ENCODE results near the gene RASA4B.
"Not testable (repeated sequence)": the region's sequence is repeated elsewhere in the genome, so short reads cannot be mapped to it uniquely, and the experiment has no call there.

- TF ChIP-seq, protein P1, sequence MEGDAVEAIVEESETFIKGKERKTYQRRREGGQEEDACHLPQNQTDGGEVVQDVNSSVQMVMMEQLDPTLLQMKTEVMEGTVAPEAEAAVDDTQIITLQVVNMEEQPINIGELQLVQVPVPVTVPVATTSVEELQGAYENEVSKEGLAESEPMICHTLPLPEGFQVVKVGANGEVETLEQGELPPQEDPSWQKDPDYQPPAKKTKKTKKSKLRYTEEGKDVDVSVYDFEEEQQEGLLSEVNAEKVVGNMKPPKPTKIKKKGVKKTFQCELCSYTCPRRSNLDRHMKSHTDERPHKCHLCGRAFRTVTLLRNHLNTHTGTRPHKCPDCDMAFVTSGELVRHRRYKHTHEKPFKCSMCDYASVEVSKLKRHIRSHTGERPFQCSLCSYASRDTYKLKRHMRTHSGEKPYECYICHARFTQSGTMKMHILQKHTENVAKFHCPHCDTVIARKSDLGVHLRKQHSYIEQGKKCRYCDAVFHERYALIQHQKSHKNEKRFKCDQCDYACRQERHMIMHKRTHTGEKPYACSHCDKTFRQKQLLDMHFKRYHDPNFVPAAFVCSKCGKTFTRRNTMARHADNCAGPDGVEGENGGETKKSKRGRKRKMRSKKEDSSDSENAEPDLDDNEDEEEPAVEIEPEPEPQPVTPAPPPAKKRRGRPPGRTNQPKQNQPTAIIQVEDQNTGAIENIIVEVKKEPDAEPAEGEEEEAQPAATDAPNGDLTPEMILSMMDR (IDR thresholded peaks at IDR 0.05 in 8 of 11, conservative IDR thresholded peaks at IDR 0.05 in 3 of 11): not testable (repeated sequence)
- TF ChIP-seq POLR2AphosphoS5, POLR2A (IDR thresholded peaks at IDR 0.05): not testable (repeated sequence)
Measured at GRCh38 chr7:102498321-102498720, 19.3 kb downstream of the RASA4B start.

All from spleen (tissue), 7 donors.